IMR-90 (cell line): ENCODE results near the gene SH3RF2.

Experiments used
- BHLHE40 ChIP-seq: fragments of 150-350 bp; IDR thresholded peaks from 2 replicates; pipeline ENCODE4 v1.6.1; 2016; ENCODE audit warnings: mild to moderate bottlenecking, low read depth, low read length
- CEBPB ChIP-seq: IDR thresholded peaks from 2 replicates; pipeline ENCODE4 v1.6.1; 2012; ENCODE audit warnings: low read depth, low read length, improper control_type of control experiment
- CTCF ChIP-seq: conservative IDR thresholded peaks from 2 replicates; pipeline ENCODE4 v1.5.1; 2012; ENCODE audit warnings: mild to moderate bottlenecking, low read depth, low read length, improper control_type of control experiment
- ELK1 ChIP-seq: fragments of 150-350 bp; IDR thresholded peaks from 2 replicates; pipeline ENCODE4 v1.6.1; 2016; ENCODE audit warnings: low read depth, mild to moderate bottlenecking, low read length, moderate library complexity, borderline replicate concordance
- FOS ChIP-seq: fragments of 150-350 bp; IDR thresholded peaks from 2 replicates; pipeline ENCODE4 v1.6.1; 2016; ENCODE audit warnings: low read depth, low read length
- MAFK ChIP-seq: IDR thresholded peaks from 2 replicates; pipeline ENCODE4 v1.6.1; 2012; ENCODE audit warnings: low read depth, low read length, improper control_type of control experiment
- POLR2A ChIP-seq: IDR thresholded peaks from 2 replicates; pipeline ENCODE4 v1.6.1; 2012; ENCODE audit warnings: mild to moderate bottlenecking, low read depth, low read length
- RAD21 ChIP-seq: IDR thresholded peaks from 2 replicates; pipeline ENCODE4 v1.6.1; 2012; ENCODE audit warnings: low read length, improper control_type of control experiment
- RCOR1 ChIP-seq: IDR thresholded peaks from 2 replicates; pipeline ENCODE4 v1.6.1; 2012; ENCODE audit warnings: mild to moderate bottlenecking, low read length, improper control_type of control experiment; ENCODE audit not compliant: insufficient replicate concordance
- RFX5 ChIP-seq: IDR thresholded peaks from 2 replicates; pipeline ENCODE4 v1.8.0; 2012; ENCODE audit warnings: low read depth, mild to moderate bottlenecking, low read length, moderate library complexity
- USF2 ChIP-seq: fragments of 150-350 bp; IDR thresholded peaks from 2 replicates; pipeline ENCODE4 v1.6.1; 2017; ENCODE audit warnings: mild to moderate bottlenecking, antibody characterized with exemption, low read length, low read depth

GRCh38 chr5:146034605-146035004 lies 98.2 kb downstream of the SH3RF2 start:
- TF ChIP-seq RAD21 (no peak), FOS (no peak), RFX5 (no peak), CTCF (no peak), POLR2A (no peak), ELK1 (no peak), RCOR1 (no peak), USF2 (no peak), BHLHE40 (no peak), MAFK (no peak), CEBPB (no peak)
